MM.1S (cell line): ENCODE data around the gene C3.

ENCODE experiments used
- DNase-seq: peaks from one replicate; pipeline ENCODE4 v3.0.0-alpha.2; 2015
- H2AFZ ChIP-seq: fragments of 300-600 bp; sonication (generic); 2 replicates; pipeline ENCODE4 v1.6.0; 2016; ENCODE audit warnings: antibody characterized with exemption, low read length
- H3F3A ChIP-seq: fragments of 300-600 bp; sonication (generic); 2 replicates; pipeline ENCODE4 v1.6.1; 2016; ENCODE audit warnings: mild to moderate bottlenecking, antibody characterized with exemption, low read length, moderate library complexity, mixed read lengths; ENCODE audit not compliant: insufficient read depth
- H3K27ac ChIP-seq: fragments of 300-600 bp; sonication (generic); 2 replicates; pipeline ENCODE4 v1.5.1; 2016; ENCODE audit warnings: mild to moderate bottlenecking, low read length
- H3K27me3 ChIP-seq: fragments of 300-600 bp; sonication (generic); replicated peaks from 2 replicates; pipeline ENCODE4 v1.6.0; 2016; ENCODE audit warnings: low read length; ENCODE audit not compliant: insufficient read depth
- H3K36me3 ChIP-seq: fragments of 300-600 bp; sonication (generic); replicated peaks from 2 replicates; pipeline ENCODE4 v1.6.1; 2016; ENCODE audit warnings: mild to moderate bottlenecking, low read length, mixed read lengths; ENCODE audit not compliant: insufficient read depth
- H3K4me1 ChIP-seq: fragments of 300-600 bp; sonication (generic); 2 replicates; pipeline ENCODE4 v1.6.1; 2016; ENCODE audit warnings: low read length, mixed read lengths
- H3K4me2 ChIP-seq: fragments of 300-600 bp; sonication (generic); 2 replicates; pipeline ENCODE4 v1.6.0; 2016; ENCODE audit warnings: low read depth, low read length
- H3K4me3 ChIP-seq: fragments of 300-600 bp; sonication (generic); 2 replicates; pipeline ENCODE4 v1.5.1; 2016; ENCODE audit warnings: low read length, mixed read lengths
- H3K79me2 ChIP-seq: fragments of 300-600 bp; sonication (generic); 2 replicates; pipeline ENCODE4 v1.6.1; 2016; ENCODE audit warnings: mixed run types, low read length, mixed read lengths
- H3K9ac ChIP-seq: fragments of 300-600 bp; sonication (generic); 2 replicates; pipeline ENCODE4 v1.6.1; 2016; ENCODE audit warnings: low read length, mixed read lengths
- H3K9me2 ChIP-seq: fragments of 300-600 bp; sonication (generic); replicated peaks from 2 replicates; pipeline ENCODE4 v1.6.1; 2016; ENCODE audit warnings: mild to moderate bottlenecking, low read length, mixed read lengths; ENCODE audit not compliant: insufficient read depth
- H3K9me3 ChIP-seq: fragments of 300-600 bp; sonication (generic); replicated peaks from 2 replicates; pipeline ENCODE4 v1.6.1; 2016; ENCODE audit warnings: mild to moderate bottlenecking, low read length, mixed read lengths; ENCODE audit not compliant: insufficient read depth
- H4K20me1 ChIP-seq: fragments of 300-600 bp; sonication (generic); 2 replicates; pipeline ENCODE4 v1.6.1; 2016; ENCODE audit warnings: mild to moderate bottlenecking, low read length, moderate library complexity, mixed read lengths; ENCODE audit not compliant: insufficient read depth
- EZH2 ChIP-seq: fragments of 300-600 bp; sonication (generic); optimal IDR thresholded peaks from 2 replicates; pipeline ENCODE3; 2017; ENCODE audit warnings: low read depth, mild to moderate bottlenecking, antibody characterized with exemption, low read length, mixed read lengths
- EZH2phosphoT487 ChIP-seq: fragments of 300-600 bp; sonication (generic); IDR thresholded peaks from 2 replicates; pipeline ENCODE4 v1.6.1; 2018; ENCODE audit warnings: antibody characterized with exemption, low read length
- TF ChIP-seq, protein P1 (sequence below): fragments of 300-600 bp; sonication (generic); IDR thresholded peaks from 2 replicates; pipeline ENCODE4 v1.5.1; 2016; ENCODE audit warnings: antibody characterized with exemption, low read length, mixed read lengths

Gene C3

DNA sequence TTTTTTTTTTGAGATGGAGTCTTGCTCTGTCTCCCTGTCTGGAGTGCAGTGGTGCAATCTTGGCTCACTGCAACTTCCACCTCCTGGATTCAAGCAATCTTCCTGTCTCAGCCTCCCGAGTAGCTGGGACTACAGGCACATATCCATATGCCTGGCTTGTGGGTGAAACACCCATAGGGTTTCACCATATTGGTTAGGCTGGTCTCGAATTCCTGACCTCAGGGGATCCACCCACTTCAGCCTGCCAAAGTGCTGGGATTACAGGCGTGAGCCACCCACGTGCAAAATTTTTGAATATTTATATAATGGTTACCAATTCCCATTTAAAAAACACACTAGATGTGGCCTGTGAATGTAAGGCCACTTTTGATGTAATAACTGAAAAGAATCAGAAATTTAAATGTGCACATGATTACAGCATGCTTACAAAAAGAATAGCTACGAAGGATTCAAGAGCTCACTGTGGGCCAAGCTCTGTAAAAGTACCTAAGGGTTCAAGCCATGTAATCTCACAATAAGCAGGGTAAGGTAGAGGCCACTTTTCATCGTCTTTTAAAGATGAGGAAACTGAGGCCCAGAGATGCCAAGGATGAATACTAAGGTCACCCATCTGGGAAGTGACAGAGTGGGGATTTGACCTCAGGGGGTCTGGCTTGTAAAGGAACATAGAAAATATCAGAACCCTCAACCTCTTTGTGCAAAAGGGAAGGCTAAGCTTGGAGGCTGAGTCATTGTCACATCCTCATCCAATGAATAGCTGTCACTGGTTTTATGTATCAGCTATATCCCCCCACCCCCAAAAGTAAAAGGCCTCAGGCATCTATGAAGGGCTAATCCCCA, 68.3 kb downstream of the C3 start:
- Histone ChIP-seq H3K79me2 (no peaks in the 10 kb centered on the region), H3K27ac (no peak overlapping the region), H3K9me3 (no peaks in the 10 kb centered on the region), H3K36me3 (no peaks in the 10 kb centered on the region), H4K20me1 (no peaks in the 10 kb centered on the region), H3F3A (no peaks in the 10 kb centered on the region), H3K9ac (no peak overlapping the region), H3K4me1 (no peaks in the 10 kb centered on the region), H3K4me2 (no peak overlapping the region), H3K9me2 (no peaks in the 10 kb centered on the region), H3K4me3 (no peak overlapping the region), H2AFZ (no peak overlapping the region), H3K27me3 (peaks cover 78% of the 10 kb centered on the region)
- no peak for TF ChIP-seq EZH2
- TF ChIP-seq EZH2phosphoT487: no peak
- TF ChIP-seq, protein P1, sequence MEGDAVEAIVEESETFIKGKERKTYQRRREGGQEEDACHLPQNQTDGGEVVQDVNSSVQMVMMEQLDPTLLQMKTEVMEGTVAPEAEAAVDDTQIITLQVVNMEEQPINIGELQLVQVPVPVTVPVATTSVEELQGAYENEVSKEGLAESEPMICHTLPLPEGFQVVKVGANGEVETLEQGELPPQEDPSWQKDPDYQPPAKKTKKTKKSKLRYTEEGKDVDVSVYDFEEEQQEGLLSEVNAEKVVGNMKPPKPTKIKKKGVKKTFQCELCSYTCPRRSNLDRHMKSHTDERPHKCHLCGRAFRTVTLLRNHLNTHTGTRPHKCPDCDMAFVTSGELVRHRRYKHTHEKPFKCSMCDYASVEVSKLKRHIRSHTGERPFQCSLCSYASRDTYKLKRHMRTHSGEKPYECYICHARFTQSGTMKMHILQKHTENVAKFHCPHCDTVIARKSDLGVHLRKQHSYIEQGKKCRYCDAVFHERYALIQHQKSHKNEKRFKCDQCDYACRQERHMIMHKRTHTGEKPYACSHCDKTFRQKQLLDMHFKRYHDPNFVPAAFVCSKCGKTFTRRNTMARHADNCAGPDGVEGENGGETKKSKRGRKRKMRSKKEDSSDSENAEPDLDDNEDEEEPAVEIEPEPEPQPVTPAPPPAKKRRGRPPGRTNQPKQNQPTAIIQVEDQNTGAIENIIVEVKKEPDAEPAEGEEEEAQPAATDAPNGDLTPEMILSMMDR: no peak
- DNase-seq: no peak

DNA sequence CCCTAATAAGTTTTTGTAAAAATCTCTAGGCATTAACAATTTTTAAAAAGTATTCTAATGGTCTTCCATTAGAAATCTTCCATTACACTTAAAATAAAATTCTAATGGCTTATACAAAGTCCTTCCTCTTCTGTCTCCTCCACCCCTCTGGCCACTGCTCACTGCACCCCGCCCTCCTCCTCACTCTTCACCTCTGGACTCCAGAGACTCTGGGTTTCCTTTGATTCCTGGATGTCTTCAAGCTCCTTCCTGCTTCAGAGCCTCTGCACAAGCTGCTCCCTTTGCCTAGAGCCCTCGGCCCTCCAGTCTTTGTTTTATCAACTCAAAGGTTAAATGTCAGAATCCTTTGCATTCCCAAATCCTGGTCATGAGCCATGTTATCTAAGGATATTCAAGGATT, 71.3 kb downstream of the C3 start:
- Histone ChIP-seq H3K4me2 (no peak overlapping the region), H3K79me2 (no peaks in the 10 kb centered on the region), H2AFZ (no peak overlapping the region), H3K27ac (no peak overlapping the region), H3K9me3 (no peaks in the 10 kb centered on the region), H3F3A (no peaks in the 10 kb centered on the region), H3K9me2 (no peaks in the 10 kb centered on the region), H3K27me3 (peaks cover 70% of the 10 kb centered on the region), H3K4me3 (no peak overlapping the region), H4K20me1 (no peaks in the 10 kb centered on the region), H3K36me3 (no peaks in the 10 kb centered on the region), H3K9ac (no peak overlapping the region), H3K4me1 (no peaks in the 10 kb centered on the region)
- TF ChIP-seq EZH2 (no peak), EZH2phosphoT487 (no peak)
- TF ChIP-seq, protein P1: no peak
- DNase-seq: no peak

DNA sequence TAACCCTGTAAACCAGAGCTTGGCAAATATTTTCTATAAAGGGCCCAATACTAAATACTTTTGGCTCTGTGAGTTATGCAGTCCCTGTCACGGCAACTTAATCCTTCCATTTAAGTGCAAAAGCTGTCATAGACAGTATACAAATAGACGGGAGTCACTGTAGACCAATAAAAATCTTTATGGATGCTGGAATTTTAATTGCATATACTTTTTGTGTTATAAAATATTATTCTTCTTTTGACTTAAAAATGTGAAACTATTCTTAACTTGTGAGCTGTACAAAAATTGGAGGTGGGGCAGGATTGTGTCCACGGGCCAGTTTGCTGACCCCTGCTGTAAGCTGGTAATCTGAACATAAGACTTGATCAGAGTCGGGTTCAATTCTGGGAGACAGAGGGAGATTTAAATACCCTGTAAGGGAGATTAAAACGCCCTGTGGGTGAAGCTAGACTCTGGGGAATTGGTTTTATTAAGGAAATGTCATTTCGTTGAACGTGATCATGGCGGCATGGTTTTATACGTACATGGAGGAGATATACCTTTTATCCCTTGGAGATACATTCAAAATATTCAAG, 72.2 kb downstream of the C3 start:
- Histone ChIP-seq H3K4me1 (no peaks in the 10 kb centered on the region), H3K4me3 (no peak overlapping the region), H3K36me3 (no peaks in the 10 kb centered on the region), H3K79me2 (no peaks in the 10 kb centered on the region), H3K9me3 (no peaks in the 10 kb centered on the region), H3K27ac (no peak overlapping the region), H3K27me3 (peaks cover 71% of the 10 kb centered on the region), H3K9me2 (no peaks in the 10 kb centered on the region), H4K20me1 (no peaks in the 10 kb centered on the region), H3F3A (no peaks in the 10 kb centered on the region), H3K9ac (no peak overlapping the region), H2AFZ (no peak overlapping the region), H3K4me2 (no peak overlapping the region)
- TF ChIP-seq EZH2: no peak
- no peak for TF ChIP-seq EZH2phosphoT487
- TF ChIP-seq, protein P1: no peak
- DNase-seq: no peak
